Caco-2 (cell line): ENCODE measurements around the gene MPHOSPH6. TPM values are rescaled to one million over a fixed set of nuclear protein-coding genes. Genes with fewer than 3 reads are reported as not detected.

Experiments
- BruUV-seq: library from RNA; stranded (reverse); fragments of 400-500 nt; replicated peaks from 2 replicates; lab custom pipeline; 2021; lab: Mats Ljungman, UMichigan
- CTCF ChIA-PET: fragments of 300-600 bp; sonication (Branson Sonifier 250); formaldehyde crosslinking; loops from one replicate; lab custom pipeline; 2022; ENCODE audit warnings: antibody characterized with exemption; lab: Charles Lee
- POLR2A ChIA-PET: fragments of 300-600 bp; sonication (Branson Sonifier 250); formaldehyde crosslinking; loops from one replicate; lab custom pipeline; 2022; ENCODE audit warnings: antibody characterized with exemption; lab: Charles Lee
- DNase-seq, 2 experiments: peaks; one replicate each; pipeline versions ENCODE4 v3.0.0 to v3.0.0-alpha.2; 2020 to 2022
- H3K27me3 ChIP-seq: replicated peaks from 2 replicates; pipeline ENCODE4 v1.6.0; 2011; ENCODE audit warnings: low read length; ENCODE audit not compliant: control insufficient read depth, insufficient read depth
- H3K36me3 ChIP-seq: 2 replicates; pipeline ENCODE4 v1.5.1; 2011; ENCODE audit warnings: low read length; ENCODE audit not compliant: control insufficient read depth, insufficient read depth
- H3K4me1 ChIP-seq: fragments of 250-450 bp; sonication (Bioruptor Pico); 2 replicates; pipeline ENCODE4 v1.5.1; 2020; ENCODE audit warnings: mild to moderate bottlenecking
- H3K4me3 ChIP-seq: 2 replicates; pipeline ENCODE4 v1.5.1; 2011; ENCODE audit warnings: low read depth, mild to moderate bottlenecking, control low read depth, low read length
- H3K9me3 ChIP-seq: fragments of 250-450 bp; sonication (Bioruptor Pico); 2 replicates; pipeline ENCODE4 v1.5.1; 2020; ENCODE audit warnings: mild to moderate bottlenecking, moderate library complexity
- H3K27ac Mint-ChIP-seq: one replicate; pipeline ENCODE4 v1.8.0; 2022; ENCODE audit warnings: mixed read lengths; ENCODE audit not compliant: unreplicated experiment
- H3K27me3 Mint-ChIP-seq: one replicate; pipeline ENCODE4 v1.8.0; 2022; ENCODE audit warnings: mixed read lengths; ENCODE audit not compliant: insufficient read depth, unreplicated experiment
- H3K36me3 Mint-ChIP-seq: one replicate; pipeline ENCODE4 v1.8.0; 2022; ENCODE audit warnings: mild to moderate bottlenecking, mixed read lengths; ENCODE audit not compliant: insufficient read depth, unreplicated experiment
- H3K4me1 Mint-ChIP-seq: one replicate; pipeline ENCODE4 v1.8.0; 2022; ENCODE audit warnings: low read depth, mixed read lengths; ENCODE audit not compliant: unreplicated experiment
- H3K4me3 Mint-ChIP-seq: one replicate; pipeline ENCODE4 v1.8.0; 2022; ENCODE audit warnings: mild to moderate bottlenecking, moderate library complexity, mixed read lengths; ENCODE audit not compliant: unreplicated experiment
- H3K9me3 Mint-ChIP-seq: one replicate; pipeline ENCODE4 v1.8.0; 2022; ENCODE audit warnings: mixed read lengths; ENCODE audit not compliant: unreplicated experiment
- intact Hi-C: fragments of 100-400 bp; cut with micrococcal nuclease; formaldehyde crosslinking; loops from one replicate; pipeline ENCODE4 v1.10.0; 2022; ENCODE audit not compliant: unreplicated experiment
- total RNA-seq: library from RNA; stranded (reverse); gene quantifications from 2 replicates; pipeline ENCODE4 v1.2.3, GENCODE V29; 2022
- TF ChIP-seq, protein P1 (sequence below), 2 experiments: fragments of 200-600 bp in 1 of 2; IDR thresholded peaks; 1 replicate in 1 of 2; 2 replicates in 1 of 2; pipeline versions ENCODE4 v1.5.1 to v1.8.0; 2011 to 2022; ENCODE audit warnings: antibody characterized with exemption in 1 of 2, control low read depth in 1 of 2, inconsistent platforms in 1 of 2, low read depth in 1 of 2, low read length in 1 of 2, mild to moderate bottlenecking in 1 of 2, moderate library complexity in 1 of 2; ENCODE audit not compliant: insufficient read depth in 1 of 2, severe bottlenecking in 1 of 2, unreplicated experiment in 1 of 2

Gene MPHOSPH6
- total RNA-seq, 1 experiment from 2014 or later, result 41.9 TPM

DNA sequence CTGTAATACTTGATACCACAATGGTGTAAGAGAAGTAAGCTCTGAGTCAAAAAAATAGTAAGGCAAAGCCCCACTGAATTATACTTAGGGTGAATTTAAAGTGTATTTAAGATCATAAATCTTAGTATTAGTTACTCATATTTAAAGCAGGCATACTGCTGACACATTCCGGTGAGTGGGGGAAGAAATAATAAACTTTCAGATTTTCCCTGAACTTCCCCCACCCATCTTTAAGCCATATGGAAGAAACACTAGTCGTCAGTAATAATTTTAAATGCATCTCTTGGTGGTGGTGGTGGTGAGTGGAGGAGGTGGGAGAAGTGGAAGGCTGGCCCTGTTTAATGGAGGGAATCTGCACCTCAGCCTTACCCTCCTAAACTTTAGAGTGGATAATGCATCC is 20.5 kb downstream of the MPHOSPH6 start:
- intact Hi-C loops, result no loop called here
- H3K4me1 ChIP-seq, result peaks cover 13% of the 10 kb centered on the region
- no peaks in the 10 kb centered on the region for H3K27me3 ChIP-seq
- H3K36me3 ChIP-seq, result no peaks in the 10 kb centered on the region
- ChIA-PET POLR2A (no interaction called here), CTCF (no interaction called here)
- H3K4me3 Mint-ChIP-seq, result no peak overlapping the region
- no peak for DNase-seq
- peaks cover 16% of the 10 kb centered on the region for H3K4me1 Mint-ChIP-seq
- peaks cover 5% of the 10 kb centered on the region; the same call in 1 of the 2 replicates for H3K9me3 ChIP-seq
- BruUV-seq, result no TSS peak
- H3K27me3 Mint-ChIP-seq, result no peaks in the 10 kb centered on the region
- TF ChIP-seq, protein P1, sequence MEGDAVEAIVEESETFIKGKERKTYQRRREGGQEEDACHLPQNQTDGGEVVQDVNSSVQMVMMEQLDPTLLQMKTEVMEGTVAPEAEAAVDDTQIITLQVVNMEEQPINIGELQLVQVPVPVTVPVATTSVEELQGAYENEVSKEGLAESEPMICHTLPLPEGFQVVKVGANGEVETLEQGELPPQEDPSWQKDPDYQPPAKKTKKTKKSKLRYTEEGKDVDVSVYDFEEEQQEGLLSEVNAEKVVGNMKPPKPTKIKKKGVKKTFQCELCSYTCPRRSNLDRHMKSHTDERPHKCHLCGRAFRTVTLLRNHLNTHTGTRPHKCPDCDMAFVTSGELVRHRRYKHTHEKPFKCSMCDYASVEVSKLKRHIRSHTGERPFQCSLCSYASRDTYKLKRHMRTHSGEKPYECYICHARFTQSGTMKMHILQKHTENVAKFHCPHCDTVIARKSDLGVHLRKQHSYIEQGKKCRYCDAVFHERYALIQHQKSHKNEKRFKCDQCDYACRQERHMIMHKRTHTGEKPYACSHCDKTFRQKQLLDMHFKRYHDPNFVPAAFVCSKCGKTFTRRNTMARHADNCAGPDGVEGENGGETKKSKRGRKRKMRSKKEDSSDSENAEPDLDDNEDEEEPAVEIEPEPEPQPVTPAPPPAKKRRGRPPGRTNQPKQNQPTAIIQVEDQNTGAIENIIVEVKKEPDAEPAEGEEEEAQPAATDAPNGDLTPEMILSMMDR (IDR thresholded peaks at IDR 0.05; ENCODE audit: insufficient read depth in 1 of 2, low read depth in 1 of 2, low read length in 1 of 2, severe bottlenecking in 1 of 2, unreplicated experiment in 1 of 2), result no peak
- no peak overlapping the region for H3K27ac Mint-ChIP-seq
- H3K36me3 Mint-ChIP-seq, result peaks cover 39% of the 10 kb centered on the region
- H3K4me3 ChIP-seq, result no peak overlapping the region
- H3K9me3 Mint-ChIP-seq, result no peaks in the 10 kb centered on the region

GRCh38 chr16:82147546-82147945 is 22.5 kb downstream of the MPHOSPH6 start:
- intact Hi-C loops, result no loop called here
- no peak overlapping the region for H3K4me3 ChIP-seq
- Mint-ChIP-seq H3K27ac (no peak overlapping the region), H3K27me3 (no peaks in the 10 kb centered on the region), H3K36me3 (peaks cover 23% of the 10 kb centered on the region), H3K4me1 (peaks cover 8% of the 10 kb centered on the region), H3K9me3 (no peaks in the 10 kb centered on the region), H3K4me3 (no peak overlapping the region)
- no peaks in the 10 kb centered on the region for H3K36me3 ChIP-seq
- H3K4me1 ChIP-seq, result peaks cover 6% of the 10 kb centered on the region
- TF ChIP-seq, protein P1 (IDR thresholded peaks at IDR 0.05; ENCODE audit: insufficient read depth in 1 of 2, low read depth in 1 of 2, low read length in 1 of 2, severe bottlenecking in 1 of 2, unreplicated experiment in 1 of 2), result no peak
- ChIA-PET CTCF (no interaction called here), POLR2A (no interaction called here)
- no peak for DNase-seq
- no peaks in the 10 kb centered on the region for H3K27me3 ChIP-seq
- no TSS peak for BruUV-seq
- peaks cover 5% of the 10 kb centered on the region; the same call in 1 of the 2 replicates for H3K9me3 ChIP-seq

DNA sequence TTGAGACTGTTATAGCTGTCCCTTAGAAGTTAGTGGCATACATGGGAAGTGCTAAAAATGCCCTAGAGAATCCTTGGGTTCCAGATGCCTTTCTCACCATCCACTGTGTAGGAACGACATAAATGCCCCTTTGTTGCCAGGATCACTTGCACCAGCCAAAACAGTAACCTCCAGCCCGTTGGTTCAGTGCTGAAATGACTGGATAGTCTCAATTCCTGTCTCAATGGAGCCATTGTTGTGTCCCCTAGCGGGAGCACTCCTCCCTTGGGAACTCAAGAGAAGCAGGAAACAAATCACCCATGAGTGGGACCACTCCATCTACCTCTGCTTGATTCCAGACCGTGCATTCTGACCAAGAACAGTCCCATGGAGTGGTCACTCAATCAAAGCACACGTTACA is 23.1 kb downstream of the MPHOSPH6 start:
- Mint-ChIP-seq H3K9me3 (no peaks in the 10 kb centered on the region), H3K27me3 (no peaks in the 10 kb centered on the region), H3K4me3 (no peak overlapping the region), H3K27ac (no peak overlapping the region), H3K36me3 (peaks cover 23% of the 10 kb centered on the region), H3K4me1 (peaks cover 2% of the 10 kb centered on the region)
- CTCF ChIA-PET, result no interaction called here
- Histone ChIP-seq H3K9me3 (peaks cover 5% of the 10 kb centered on the region; the same call in 1 of the 2 replicates), H3K4me3 (no peak overlapping the region), H3K4me1 (peaks cover under 1% of the 10 kb centered on the region; the same call in 1 of the 2 replicates), H3K27me3 (no peaks in the 10 kb centered on the region), H3K36me3 (no peaks in the 10 kb centered on the region)
- POLR2A ChIA-PET, result no interaction called here
- TF ChIP-seq, protein P1 (IDR thresholded peaks at IDR 0.05; ENCODE audit: insufficient read depth in 1 of 2, low read depth in 1 of 2, low read length in 1 of 2, severe bottlenecking in 1 of 2, unreplicated experiment in 1 of 2), result no peak
- intact Hi-C loops, result no loop called here
- no peak for DNase-seq
- BruUV-seq, result no TSS peak
